ENCODE data around the gene LRP4. TPM values are rescaled to one million over a fixed set of nuclear protein-coding genes. Genes with fewer than 3 reads are reported as not detected.

The LRP4 gene
- polyA plus RNA-seq, 1 donor from 2014 or later = not detected

GRCh38 chr11:46936138-46937110, 18.1 kb upstream of the LRP4 start, which contains the start of gene CSTPP1:
Gene CSTPP1 (plus strand): TSS chr11:46936761. CDS start chr11:46936806, 45 bp downstream.
- TF ChIP-seq TAF1 (IDR thresholded peaks at IDR 0.05; ENCODE audit: low read depth) (no peak), CTCF (IDR thresholded peaks at IDR 0.05; ENCODE audit: poor library complexity, severe bottlenecking) (peak; percentile 11), RAD21 (conservative IDR thresholded peaks at IDR 0.05) (peak; percentile 24), POLR2AphosphoS5 (IDR thresholded peaks at IDR 0.05) (peak; percentile 82), EZH2 (IDR thresholded peaks at IDR 0.05; ENCODE audit: borderline replicate concordance, insufficient read depth, low read length, poor library complexity, severe bottlenecking) (no peak), MXI1 (conservative IDR thresholded peaks at IDR 0.05; ENCODE audit: poor library complexity, severe bottlenecking) (peak; percentile 78), SMC3 (conservative IDR thresholded peaks at IDR 0.05; ENCODE audit: poor library complexity) (peak; percentile 50), EP300 (conservative IDR thresholded peaks at IDR 0.05; ENCODE audit: poor library complexity, severe bottlenecking) (peak; percentile 60), REST (IDR thresholded peaks at IDR 0.05; ENCODE audit: borderline replicate concordance) (peak; percentile 20)
- H3K9me2 ChIP-seq (ENCODE audit: insufficient read depth, low read length) = no peaks in the 10 kb centered on the region
- peak within 1 kb of the TSS; percentile 88 for H3K4me2 ChIP-seq (ENCODE audit: low read length)
- no peaks in the 10 kb centered on the region for H4K20me1 ChIP-seq (ENCODE audit: insufficient read depth)
- no peaks in the 10 kb centered on the region for H3K9me3 ChIP-seq (ENCODE audit: low read length)
- peak within 1 kb of the TSS; percentile 76 for H3K9ac ChIP-seq (ENCODE audit: low read length)
- peaks cover 20% of the 10 kb centered on the region for H3K79me2 ChIP-seq (replicated peaks; ENCODE audit: insufficient read depth, low read length)
- no peaks in the 10 kb centered on the region for H3K27me3 ChIP-seq (ENCODE audit: insufficient read depth, low read depth, low read length)
- peak within 1 kb of the TSS; percentile 100 for H2AFZ ChIP-seq (ENCODE audit: low read depth, low read length)
- H3F3A ChIP-seq (ENCODE audit: insufficient read depth, low read length, poor library complexity, severe bottlenecking) = no peaks in the 10 kb centered on the region
- H3K36me3 ChIP-seq (ENCODE audit: insufficient read depth, low read length) = no peaks in the 10 kb centered on the region
- peak within 1 kb of the TSS; percentile 78 for H3K27ac ChIP-seq (ENCODE audit: low read length)
- peak within 1 kb of the TSS; percentile 79 for H3K4me3 ChIP-seq (ENCODE audit: low read length)

GRCh38 chr11:46930089-46930488, 11.7 kb upstream of the LRP4 start:
- Histone ChIP-seq H3K4me2 (ENCODE audit: low read length) (no peak overlapping the region), H3K36me3 (ENCODE audit: insufficient read depth, low read length) (no peaks in the 10 kb centered on the region), H4K20me1 (ENCODE audit: insufficient read depth) (no peaks in the 10 kb centered on the region), H3K27ac (ENCODE audit: low read length) (no peak overlapping the region), H3K27me3 (ENCODE audit: insufficient read depth, low read depth, low read length) (no peaks in the 10 kb centered on the region), H3K4me3 (ENCODE audit: low read length) (no peak overlapping the region), H3K9me3 (ENCODE audit: low read length) (no peaks in the 10 kb centered on the region), H3K9me2 (ENCODE audit: insufficient read depth, low read length) (no peaks in the 10 kb centered on the region), H3K9ac (ENCODE audit: low read length) (no peak overlapping the region), H2AFZ (ENCODE audit: low read depth, low read length) (no peak overlapping the region), H3F3A (ENCODE audit: insufficient read depth, low read length, poor library complexity, severe bottlenecking) (no peaks in the 10 kb centered on the region), H3K79me2 (replicated peaks; ENCODE audit: insufficient read depth, low read length) (no peaks in the 10 kb centered on the region)
- TF ChIP-seq RAD21 (conservative IDR thresholded peaks at IDR 0.05) (no peak), REST (IDR thresholded peaks at IDR 0.05; ENCODE audit: borderline replicate concordance) (no peak), POLR2AphosphoS5 (IDR thresholded peaks at IDR 0.05) (no peak), EP300 (conservative IDR thresholded peaks at IDR 0.05; ENCODE audit: poor library complexity, severe bottlenecking) (no peak), EZH2 (IDR thresholded peaks at IDR 0.05; ENCODE audit: borderline replicate concordance, insufficient read depth, low read length, poor library complexity, severe bottlenecking) (no peak), CTCF (IDR thresholded peaks at IDR 0.05; ENCODE audit: poor library complexity, severe bottlenecking) (no peak), SMC3 (conservative IDR thresholded peaks at IDR 0.05; ENCODE audit: poor library complexity) (no peak), MXI1 (conservative IDR thresholded peaks at IDR 0.05; ENCODE audit: poor library complexity, severe bottlenecking) (no peak), TAF1 (IDR thresholded peaks at IDR 0.05; ENCODE audit: low read depth) (no peak)
